Kidney epithelial cell (primary cell): ENCODE data around the gene MOBP. TPM values are rescaled to one million over a fixed set of nuclear protein-coding genes. Genes with fewer than 3 reads are reported as not detected.

Experiments
- DNase-seq: peaks from one replicate; pipeline ENCODE4 v3.0.0-alpha.2; 2010; ENCODE audit warnings: low read depth
- H3K27me3 ChIP-seq: 2 replicates; pipeline ENCODE4 v1.6.0; 2011; ENCODE audit warnings: low read length; ENCODE audit not compliant: control insufficient read depth, insufficient read depth
- H3K36me3 ChIP-seq: 2 replicates; pipeline ENCODE4 v1.5.1; 2011; ENCODE audit warnings: low read length; ENCODE audit not compliant: control insufficient read depth, insufficient read depth
- H3K4me3 ChIP-seq: 2 replicates; pipeline ENCODE4 v1.5.1; 2011; ENCODE audit warnings: low read depth, mild to moderate bottlenecking, control low read depth, low read length
- CTCF ChIP-seq: IDR thresholded peaks from 2 replicates; pipeline ENCODE4 v1.5.1; 2011; ENCODE audit warnings: mild to moderate bottlenecking, moderate library complexity, low read length, control low read depth, inconsistent platforms; ENCODE audit not compliant: insufficient read depth, poor library complexity, severe bottlenecking
- total RNA-seq: library from RNA; depleted of rRNA; stranded (reverse); fragments of >200 nt; gene quantifications from 2 replicates; pipeline ENCODE4 v1.2.3, GENCODE V29; 2015

The MOBP gene
- total RNA-seq, 1 donor from 2014 or later: 0.08 TPM

- no peak for TF ChIP-seq CTCF
- Histone ChIP-seq H3K27me3 (no peaks in the 10 kb centered on the region), H3K36me3 (no peaks in the 10 kb centered on the region), H3K4me3 (no peak overlapping the region)
- no peak for DNase-seq
Observed at GRCh38 chr3:39469258-39469657, 1.8 kb downstream of the MOBP start.

- no peaks in the 10 kb centered on the region for H3K27me3 ChIP-seq
- TF ChIP-seq CTCF: no peak
- H3K4me3 ChIP-seq: no peak overlapping the region
- no peak for DNase-seq
- H3K36me3 ChIP-seq: no peaks in the 10 kb centered on the region
Observed at GRCh38 chr3:39469945-39470344, 2.5 kb downstream of the MOBP start.

- no peaks in the 10 kb centered on the region for H3K27me3 ChIP-seq
- no peak for TF ChIP-seq CTCF
- H3K4me3 ChIP-seq: no peak overlapping the region
- no peak for DNase-seq
- no peaks in the 10 kb centered on the region for H3K36me3 ChIP-seq
Observed at GRCh38 chr3:39471652-39472051, 4.2 kb downstream of the MOBP start.

GRCh38 chr3:39473452-39474125 lies 6.1 kb downstream of the MOBP start:
- Histone ChIP-seq H3K4me3 (no peak overlapping the region), H3K27me3 (no peaks in the 10 kb centered on the region), H3K36me3 (no peaks in the 10 kb centered on the region)
- DNase-seq: no peak
- no peak for TF ChIP-seq CTCF

- no peak for DNase-seq
- no peak for TF ChIP-seq CTCF
- no peaks in the 10 kb centered on the region for H3K36me3 ChIP-seq
- H3K4me3 ChIP-seq: no peak overlapping the region
- no peaks in the 10 kb centered on the region for H3K27me3 ChIP-seq
Observed at GRCh38 chr3:39474126-39474515, 6.6 kb downstream of the MOBP start.

- Histone ChIP-seq H3K27me3 (no peaks in the 10 kb centered on the region), H3K4me3 (no peak overlapping the region), H3K36me3 (no peaks in the 10 kb centered on the region)
- TF ChIP-seq CTCF: no peak
- no peak for DNase-seq
Observed at GRCh38 chr3:39476783-39477182, 9.3 kb downstream of the MOBP start.
